Measurements from ENCODE around the gene PLEKHM1.

The PLEKHM1 gene

DNA sequence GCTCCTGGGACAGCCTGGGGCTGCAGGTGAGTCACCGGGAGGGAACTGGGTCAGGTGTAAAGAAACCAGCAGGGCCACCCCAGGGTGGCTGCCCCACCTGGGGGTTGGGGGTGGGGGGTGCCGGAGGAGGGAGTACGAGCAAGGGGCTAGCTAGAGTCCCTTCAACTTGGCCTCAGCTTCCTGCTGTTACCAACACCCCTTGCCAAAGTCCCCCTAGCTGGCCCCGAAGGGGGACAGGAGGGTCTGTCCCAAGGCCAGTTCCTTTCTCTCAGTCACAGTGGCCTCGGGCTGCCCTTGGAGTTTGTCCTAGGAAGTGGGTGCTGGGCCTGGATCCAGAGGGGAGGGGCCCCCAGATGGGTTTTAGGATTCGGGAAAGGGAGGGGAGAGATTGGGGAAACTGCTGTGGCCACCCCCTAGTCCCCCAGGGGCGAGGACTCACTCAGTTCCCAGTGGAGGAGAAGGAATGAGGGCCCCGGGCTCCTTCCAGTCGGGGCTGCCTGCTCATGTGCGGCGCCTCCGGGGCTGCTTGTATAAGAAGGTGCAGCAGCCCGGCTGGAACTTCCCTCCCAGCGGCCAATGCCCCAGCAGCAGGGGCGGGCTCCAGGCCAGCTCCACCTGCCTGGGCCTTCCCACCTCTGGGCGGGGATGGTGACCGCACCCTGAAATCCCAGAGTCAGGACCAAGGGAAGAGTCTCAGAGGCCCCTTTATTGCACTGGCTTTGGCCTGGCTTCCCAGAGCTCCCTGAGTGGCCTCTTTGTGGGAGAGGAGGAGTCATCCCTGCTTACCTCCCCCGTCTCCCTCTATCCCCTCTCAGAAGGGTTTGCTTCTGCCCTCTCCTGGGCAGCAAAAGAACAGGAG is 65.2 kb downstream of the PLEKHM1 start:
- DNase-seq, result peak; percentile 93

DNA sequence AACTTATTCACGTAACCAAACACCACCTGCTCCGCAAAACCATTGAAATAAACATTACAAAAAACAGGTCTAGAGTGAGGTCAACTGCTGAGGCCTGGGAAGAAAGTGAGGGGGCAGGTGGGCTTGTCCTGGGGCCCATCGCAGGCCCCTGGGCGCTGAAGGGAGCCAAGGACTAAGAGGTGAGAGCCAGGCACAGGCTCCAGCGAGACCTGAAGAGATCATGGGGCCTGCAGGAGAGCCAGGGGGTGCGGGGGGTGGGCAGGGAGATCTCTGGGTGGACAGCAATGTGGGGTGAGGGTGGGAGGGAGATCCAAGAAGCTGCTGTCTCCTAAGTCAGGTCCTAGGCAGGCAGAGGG is 65.8 kb downstream of the PLEKHM1 start:
- DNase-seq, result no peak

DNA sequence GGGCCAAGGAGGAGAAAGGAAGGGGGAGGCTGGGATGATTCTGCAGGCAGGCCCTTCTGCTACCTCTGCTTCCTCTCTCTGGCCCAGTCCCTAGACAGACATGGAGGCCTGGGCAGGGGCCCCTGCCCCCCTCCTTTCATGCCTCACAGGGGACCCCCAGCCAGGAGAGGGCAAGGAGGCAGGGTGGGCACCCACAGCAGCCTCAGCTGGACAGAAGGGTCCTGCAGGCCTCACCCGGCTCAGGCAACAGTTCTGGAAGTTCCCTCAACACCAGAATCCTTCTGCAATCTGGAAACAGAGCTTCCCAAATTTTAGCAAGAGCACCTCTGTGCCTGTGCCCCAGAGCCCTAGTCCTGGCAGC is 66.6 kb downstream of the PLEKHM1 start:
- DNase-seq, result no peak

DNA sequence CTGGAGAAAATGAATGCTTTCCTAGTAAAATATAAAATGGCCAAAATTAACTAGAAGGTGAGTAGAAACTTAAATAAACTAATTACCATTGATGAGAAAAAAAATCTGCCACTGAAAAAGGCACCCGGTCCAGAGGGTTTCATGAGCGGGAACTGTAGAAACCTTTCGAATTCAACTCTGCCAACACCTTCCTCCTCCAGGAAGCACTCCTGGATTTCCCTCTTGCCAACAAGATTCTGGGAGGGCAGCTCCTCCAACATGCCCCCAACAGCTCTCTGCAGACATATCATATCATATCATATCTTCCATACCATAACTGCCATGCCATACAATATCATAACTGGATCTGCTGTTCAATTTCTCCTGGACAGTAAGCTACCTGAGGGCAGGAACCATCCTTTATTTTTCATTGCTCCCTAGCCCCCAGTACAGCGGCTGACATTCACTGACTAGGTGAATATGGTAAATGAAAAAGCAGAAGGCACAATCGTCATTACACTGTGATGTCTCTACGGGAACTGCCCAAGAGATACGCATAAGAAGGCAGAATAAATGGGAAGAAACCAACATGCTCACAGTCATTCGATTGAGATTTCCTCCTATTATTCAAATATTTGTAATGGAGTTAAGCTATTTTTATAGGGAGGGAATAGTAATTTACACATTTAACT is 67.1 kb downstream of the PLEKHM1 start:
- no peak for DNase-seq

DNA sequence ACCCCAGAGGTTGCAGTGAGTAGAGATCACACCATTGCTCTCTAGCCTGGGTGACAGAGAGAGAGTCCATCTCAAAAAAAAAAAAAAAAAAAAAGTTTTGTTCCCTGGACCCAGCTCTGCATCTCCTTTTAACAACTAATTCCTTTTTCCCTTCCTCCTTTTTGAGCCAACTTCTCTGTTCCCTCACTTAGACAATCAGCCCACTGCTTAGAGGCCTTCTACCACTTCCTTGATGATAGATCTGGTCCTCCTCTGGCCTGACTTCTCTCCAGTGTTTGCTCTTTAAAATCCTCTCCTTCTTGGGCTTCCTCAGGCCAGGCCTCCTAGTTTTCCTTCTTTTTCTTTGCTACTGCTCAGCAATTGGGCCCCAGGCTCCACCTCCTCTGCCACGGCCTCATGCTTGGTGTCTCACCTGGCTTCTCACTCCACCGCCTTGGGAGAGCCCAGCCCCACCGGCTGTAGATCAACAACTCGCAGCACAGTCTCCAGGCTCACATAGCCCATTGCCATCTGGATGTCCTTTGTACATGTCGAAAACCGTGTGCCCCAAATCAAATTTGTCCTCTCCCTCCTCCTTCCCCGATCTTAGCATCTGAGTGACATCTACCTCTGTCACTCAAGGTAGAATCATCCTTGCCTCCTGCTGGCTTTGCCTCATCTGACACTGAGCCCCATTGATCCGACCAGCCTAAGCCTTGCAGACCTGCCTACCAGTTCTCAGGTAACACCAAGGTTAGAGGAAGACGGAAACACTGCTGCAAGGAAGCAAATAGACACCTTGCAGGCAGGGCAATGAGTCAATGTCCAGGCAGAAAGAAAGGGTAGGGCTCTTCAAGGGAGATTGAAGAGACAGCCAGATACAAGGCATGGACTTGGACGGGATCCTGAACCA is 75.3 kb downstream of the PLEKHM1 start:
- DNase-seq, result no peak

DNA sequence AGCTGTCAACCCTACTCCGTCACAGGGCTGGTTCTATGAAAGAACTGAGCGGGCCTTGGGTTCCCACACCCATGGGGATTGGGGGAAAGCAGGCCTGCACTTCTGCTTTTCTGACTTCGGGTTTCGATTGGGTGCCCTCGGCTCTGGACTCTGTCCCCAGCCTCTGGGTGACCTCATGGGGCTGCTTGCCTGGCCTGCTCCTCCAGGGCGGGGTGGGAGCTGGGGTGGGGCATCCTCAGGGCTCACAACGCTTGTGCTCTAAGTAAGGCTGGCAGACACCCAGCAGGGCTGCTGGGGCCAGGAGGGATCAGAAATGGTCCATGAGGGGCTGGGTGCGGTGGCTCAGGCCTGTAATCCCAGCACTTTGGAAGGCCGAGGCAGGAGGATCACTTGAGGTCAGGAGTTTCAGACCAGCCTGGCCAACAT is 77.0 kb downstream of the PLEKHM1 start:
- no peak for DNase-seq

DNA sequence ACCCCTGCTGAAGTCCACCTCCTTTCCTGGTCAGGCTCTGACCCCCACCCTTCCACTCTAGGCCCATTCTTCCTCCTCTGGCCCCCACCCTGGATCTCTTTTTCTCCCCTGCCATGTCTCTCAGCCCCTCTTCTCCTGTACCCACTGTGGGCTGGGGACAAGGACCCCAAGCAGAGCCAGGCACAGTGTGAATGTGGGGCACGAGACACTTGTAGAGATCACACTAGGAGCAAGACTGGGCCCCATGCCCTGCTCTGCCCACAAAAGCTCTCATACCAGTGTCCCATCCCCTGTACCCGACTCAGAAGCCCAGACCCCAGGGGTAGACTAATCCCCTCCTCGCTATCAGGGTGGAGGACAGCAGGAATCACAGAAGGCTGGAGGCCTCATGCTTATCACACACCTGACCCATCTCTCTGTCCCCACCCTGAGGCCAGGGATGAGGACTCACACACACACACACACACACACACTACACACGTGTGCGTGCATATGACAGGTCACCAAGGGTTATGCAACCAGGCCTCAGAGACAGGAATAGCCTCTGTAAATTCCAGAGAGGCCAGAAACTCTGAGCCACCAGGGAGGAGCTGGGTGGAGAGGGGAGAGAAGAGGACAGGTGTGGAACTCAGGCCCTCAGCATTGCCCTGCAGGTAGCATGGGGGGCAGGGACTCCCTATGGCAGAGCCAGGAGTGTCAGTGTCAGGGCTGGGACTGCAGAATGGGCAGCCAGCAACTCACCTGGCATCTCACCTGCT is 79.0 kb downstream of the PLEKHM1 start:
- DNase-seq, result no peak

DNA sequence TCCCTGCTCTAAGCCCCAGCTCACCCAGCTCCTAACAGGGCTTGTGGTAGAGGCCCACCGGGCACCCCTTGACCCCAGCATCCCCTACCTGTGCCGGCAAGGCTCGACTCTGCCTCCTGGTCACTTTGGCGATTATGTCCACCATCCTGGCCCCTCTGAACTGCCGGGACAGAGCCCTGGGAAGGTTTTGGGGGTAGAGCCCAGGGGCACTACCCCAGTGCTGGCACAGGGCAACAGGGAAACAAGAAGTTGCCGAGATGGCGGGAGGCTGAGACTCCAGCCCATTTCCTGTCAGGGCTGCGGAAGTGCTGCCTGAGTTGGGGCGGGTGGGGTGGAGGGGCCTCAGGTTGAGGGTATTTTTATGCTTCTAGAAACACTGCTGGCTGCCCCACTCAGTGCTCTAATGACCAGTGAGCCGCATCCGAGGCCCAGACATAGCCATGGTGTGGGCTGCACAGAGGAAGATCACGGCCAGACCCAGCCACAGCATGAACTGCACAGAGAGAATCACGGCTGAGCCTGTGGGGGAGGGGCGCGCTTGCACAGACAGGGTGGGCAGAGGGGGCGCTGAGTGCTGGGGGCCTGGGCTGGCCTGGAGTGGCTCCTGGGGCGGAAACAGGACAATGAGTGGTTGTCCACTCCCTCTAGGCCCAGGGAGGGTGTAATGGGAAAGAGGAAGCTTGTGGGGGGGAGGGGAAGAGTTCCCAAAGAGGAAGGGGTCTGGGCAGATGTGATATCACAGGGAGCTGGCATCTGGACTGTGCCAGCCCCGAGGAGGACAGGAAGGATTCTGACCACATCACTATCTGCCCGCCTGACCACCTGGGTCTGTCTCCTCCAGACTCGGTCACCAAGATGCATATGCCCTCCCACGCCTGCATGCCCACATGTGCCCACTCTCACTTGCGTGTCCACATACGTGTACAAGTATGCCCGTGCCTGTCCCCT is 80.1 kb downstream of the PLEKHM1 start:
- DNase-seq, result no peak

DNA sequence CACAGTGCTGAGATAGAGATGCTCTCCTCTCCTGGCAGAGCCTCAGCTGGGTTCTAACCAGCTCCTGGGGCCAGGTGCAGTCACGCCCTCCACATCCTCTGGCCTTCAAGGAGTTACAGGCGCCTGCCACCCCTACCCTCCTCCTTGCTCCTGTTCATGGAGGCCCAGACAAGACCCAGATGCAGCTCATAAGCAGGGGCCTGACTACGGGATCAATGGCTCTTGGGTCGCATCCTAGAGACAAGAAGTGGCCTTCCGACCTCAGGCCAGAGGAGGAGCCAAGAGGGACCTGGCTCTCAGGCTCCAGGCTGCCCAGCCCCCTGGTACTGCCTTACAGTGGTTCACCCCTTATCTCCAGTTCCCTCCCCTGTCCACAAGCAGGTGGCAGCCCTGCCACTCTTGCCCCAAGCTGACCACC is 80.9 kb downstream of the PLEKHM1 start:
- no peak for DNase-seq

DNA sequence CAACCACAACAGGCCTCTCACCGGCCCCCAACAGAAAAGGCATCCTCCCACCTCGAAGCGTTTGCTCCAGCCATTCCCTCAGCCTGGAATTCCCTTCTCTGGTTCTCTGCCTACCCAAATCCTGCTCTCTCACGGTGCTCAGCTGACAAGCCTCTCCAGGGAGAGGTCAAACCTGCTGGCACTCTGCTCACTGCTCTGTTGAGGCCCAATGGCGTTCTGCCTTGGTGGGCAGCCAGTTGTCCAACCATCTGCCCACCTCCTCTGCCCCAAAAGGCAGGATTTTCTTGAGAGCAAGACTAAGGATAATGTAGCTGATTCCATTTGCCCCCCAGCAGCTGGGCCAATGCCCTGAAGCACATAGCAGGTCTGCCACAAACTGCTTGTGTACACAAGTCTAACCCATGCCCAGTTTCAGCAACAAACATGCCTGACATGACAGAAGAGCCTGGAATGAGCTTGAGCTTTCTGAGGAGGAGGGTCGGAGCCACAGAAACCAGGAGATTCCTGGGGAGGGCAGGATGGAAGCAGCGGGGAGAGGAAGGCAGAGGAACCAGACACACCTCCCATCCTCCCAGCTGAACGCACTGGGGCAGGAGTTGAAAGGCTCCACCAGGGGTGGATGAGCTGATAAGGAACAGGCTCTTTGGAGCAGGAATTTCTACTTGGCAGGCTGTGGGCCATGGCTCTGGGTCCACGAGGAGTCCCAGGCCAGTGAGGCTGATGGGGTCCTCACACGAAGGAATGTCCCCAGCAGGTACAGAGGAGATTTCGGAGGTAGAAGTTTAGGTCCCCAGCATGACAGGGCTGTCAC is 81.7 kb downstream of the PLEKHM1 start:
- DNase-seq, result peak; percentile 9

DNA sequence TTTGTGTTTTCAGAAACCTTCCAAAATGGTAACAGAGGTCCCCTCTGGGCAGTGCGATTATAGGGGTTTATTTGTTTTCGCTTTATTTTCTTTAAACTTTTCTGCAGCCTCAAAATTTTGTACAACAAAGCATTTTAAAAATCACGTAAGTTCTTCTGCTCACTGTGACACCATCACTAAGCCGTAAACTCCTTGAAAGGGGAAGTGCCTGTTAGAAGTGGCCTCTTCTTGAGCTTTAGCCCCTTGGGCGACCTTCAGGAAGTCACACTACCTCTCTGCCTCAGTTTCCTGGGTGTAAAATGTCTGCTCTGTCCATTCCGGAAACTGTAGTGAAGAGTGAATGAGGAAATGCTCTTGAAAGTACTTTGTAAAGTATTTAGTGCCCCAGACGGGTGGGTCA is 84.4 kb downstream of the PLEKHM1 start:
- DNase-seq, result no peak

DNA sequence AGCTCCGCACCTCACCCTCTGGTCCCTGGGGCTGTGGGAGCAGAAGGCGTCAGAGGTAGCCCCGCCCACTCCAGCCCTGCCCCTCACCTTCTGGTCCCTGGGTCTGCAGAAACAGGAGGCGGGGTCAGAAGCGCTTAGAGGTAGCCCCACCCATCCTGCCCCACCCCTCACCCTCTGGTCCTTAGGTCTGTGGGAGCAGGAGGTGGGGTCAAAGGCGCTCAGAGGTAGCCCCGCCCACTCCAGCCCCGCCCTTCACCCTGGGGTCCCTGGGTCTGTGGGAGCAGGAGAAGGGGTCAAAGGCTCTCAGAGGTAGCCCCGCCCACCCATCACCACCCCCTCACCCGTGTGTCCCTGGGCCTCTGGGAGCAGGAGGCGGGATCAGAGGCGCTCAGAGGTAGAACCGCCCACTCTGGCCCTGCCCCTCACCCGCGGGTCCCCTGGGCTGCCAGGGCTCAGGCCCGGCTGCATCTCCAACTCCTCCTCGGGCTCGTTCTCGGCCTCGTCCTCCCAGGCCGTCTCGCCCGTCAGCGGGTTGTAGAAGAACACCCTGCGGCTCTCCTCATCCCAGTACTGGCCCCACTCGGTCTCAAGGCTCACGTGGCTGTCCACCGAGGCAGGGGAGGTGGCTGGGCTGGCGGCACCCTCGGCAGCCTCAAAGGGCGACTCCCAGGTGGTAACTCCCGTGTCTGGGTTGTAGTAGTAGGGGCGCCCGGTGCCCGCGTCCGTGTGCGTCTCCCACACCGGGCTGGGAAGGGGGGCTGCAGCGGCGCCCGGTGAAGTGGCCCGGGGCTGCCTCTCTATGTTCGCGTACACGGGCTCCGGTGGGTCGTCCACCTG is 85.1 kb downstream of the PLEKHM1 start:
- no peak for DNase-seq

DNA sequence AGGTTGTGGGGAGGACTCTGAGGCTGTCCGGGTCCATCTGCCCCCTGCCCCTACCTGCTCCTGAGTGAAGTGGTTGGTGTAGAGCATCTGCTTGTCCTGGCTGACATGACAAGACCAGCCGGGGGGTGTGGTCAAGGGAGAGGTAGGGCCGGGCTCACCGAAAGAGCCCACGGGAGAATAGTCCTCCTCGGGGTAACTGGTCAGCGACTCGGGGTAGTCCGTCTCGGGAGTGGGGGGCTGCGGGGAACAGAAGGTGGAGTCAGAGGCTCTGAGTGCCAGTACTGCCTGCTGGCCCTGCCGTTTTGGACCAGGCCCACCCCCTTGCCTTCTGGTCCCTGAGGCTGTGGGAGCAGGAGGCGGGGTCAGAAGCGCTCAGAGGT is 85.7 kb downstream of the PLEKHM1 start:
- no peak for DNase-seq

DNA sequence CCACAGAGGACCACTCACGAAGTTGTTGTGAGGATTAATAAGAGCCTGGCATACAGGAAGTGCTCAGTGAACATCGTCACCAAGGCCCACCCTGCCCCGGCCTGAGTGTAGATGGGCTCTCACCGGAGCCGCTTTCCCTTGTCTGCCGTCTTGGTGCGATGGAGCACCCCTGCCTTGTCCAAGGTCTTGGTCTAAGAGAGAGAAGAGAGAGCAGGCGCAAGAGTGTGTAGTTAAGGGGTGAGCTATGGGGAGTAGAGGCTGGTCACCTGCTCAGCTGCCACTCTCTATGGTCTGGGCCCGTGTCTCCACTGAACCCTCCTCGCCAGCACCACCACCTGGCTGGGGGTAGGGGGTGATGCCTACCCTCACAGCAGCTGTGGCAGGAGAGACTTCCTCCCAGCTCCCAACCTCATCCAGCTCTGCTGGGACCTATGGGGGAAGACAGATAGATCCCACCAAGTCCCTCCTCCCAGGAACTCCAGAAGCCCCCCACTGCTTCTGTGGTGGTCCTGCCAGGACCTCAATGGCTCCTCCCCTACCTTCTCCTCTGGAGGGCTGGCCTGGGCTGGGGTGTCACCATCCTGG is 86.5 kb downstream of the PLEKHM1 start:
- no peak for DNase-seq

DNA sequence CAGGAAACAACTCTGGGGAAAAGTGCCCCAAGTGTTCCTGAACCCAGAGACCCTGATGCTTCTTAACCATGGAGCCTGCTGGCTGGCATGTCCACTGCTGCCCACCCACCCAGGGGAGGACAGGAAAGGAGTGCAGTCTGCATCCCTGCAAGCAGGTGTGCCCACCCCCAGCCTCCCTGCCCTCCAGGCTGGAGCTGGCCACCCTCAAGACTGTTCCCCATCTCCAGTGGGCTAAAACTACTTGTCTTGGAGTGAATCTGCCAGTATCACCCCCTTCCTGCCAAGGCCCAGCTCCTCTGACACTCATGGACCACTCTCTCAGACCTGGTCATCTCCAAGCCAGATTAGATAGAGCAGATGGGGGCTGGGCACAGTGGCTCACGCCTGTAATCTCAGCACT is 87.6 kb downstream of the PLEKHM1 start:
- DNase-seq, result no peak

DNA sequence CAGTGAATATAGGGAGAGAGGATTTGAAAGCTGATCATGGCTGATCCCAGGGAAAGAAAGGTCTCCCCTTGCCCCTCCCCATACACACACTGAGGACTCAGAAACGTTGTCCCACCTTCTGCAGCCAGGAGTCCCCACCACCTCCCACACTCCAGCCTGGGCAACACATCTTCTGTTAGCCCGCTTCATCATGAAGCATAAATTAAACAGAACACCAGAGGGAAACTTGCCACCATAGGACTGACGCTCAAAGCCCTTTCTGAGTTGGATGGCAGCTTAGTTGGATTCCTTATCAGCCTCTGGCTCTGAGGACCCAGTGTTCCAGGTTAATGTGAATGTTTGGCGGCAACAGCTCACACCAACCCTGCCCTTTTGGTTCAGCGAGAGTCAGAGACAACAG is 91.7 kb downstream of the PLEKHM1 start:
- no peak for DNase-seq

DNA sequence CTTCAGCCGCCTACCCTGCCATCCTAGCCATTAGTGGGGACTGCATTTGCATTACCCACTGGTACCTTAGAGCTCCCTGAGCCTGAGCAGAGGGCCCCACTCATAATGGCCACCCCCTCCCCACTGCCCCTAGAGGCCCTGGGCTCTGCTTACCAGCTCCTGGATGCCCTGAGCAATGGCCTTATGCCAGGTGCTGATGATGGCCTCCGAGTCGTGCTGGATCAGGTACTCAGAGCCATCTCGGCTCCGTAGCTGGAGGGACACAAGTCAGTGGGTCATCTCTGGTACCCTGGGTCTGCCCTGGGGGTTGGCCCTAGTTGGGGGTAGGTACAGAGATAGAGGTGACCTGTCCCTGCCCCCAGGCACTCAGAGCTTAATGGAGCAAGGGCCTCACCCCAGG is 92.7 kb downstream of the PLEKHM1 start:
- no peak for DNase-seq

DNA sequence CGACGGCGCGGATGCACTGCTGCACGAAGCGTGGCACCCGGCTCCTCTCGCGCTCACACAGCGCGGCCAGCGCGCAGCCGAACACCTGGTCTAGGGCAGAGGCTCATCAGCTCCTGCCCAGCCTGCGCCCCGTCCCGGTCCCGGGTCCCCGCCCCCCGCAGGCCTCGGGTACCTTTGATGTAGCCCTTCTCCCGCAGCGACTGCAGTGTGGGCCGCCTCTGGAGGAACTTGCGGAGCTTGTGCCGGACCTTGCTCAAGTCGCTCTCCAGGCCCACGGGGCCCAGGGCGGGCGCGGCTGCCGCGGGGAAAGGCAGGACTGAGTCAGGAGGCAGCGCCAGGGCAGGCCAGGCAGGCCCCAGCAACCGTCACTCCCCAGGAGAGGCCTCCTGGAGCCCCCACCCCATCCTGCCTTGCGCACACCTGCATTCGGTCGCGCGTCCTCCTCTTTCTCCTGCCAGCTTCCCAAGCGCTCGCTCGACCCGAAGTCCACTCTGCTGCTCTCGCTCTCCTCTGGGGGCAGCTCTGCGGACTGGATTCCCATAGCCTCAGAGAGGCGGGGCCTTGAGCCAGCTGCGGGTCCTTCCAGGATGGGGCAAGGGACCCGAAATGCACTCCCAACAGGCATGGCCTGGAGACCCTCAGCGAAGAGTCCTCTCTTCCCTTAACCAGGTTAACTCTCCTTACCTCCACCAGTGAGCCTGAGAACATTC is 93.9 kb downstream of the PLEKHM1 start:
- DNase-seq, result no peak
